Hepatocyte (in vitro differentiated cells): ENCODE measurements around the gene EWSR1. TPM values are rescaled to one million over a fixed set of nuclear protein-coding genes. Genes with fewer than 3 reads are reported as not detected.

ENCODE experiments used
- DNase-seq: peaks from one replicate; pipeline ENCODE4 v3.0.0-alpha.2; 2016; ENCODE audit warnings: low spot score
- H2AFZ ChIP-seq: fragments of 200-600 bp; sonication (generic); 2 replicates; pipeline ENCODE4 v1.6.0; 2016; ENCODE audit warnings: antibody characterized with exemption, mild to moderate bottlenecking
- H3K27ac ChIP-seq: fragments of 200-600 bp; sonication (generic); 2 replicates; pipeline ENCODE4 v1.5.1; 2016; ENCODE audit warnings: mild to moderate bottlenecking
- H3K27me3 ChIP-seq: fragments of 200-600 bp; sonication (generic); 2 replicates; pipeline ENCODE4 v1.6.1; 2016
- H3K36me3 ChIP-seq: fragments of 200-600 bp; sonication (generic); replicated peaks from 2 replicates; pipeline ENCODE4 v1.5.1; 2016; ENCODE audit warnings: low read depth; ENCODE audit not compliant: insufficient read depth
- H3K4me1 ChIP-seq: fragments of 200-600 bp; sonication (generic); 2 replicates; pipeline ENCODE4 v1.5.1; 2016; ENCODE audit warnings: mild to moderate bottlenecking, moderate library complexity; ENCODE audit not compliant: insufficient read depth
- H3K4me2 ChIP-seq: fragments of 200-600 bp; sonication (generic); 2 replicates; pipeline ENCODE4 v1.6.0; 2016
- H3K4me3 ChIP-seq: fragments of 200-600 bp; sonication (generic); 2 replicates; pipeline ENCODE4 v1.5.1; 2016; ENCODE audit warnings: mild to moderate bottlenecking
- H3K79me2 ChIP-seq: fragments of 200-600 bp; sonication (generic); 2 replicates; pipeline ENCODE4 v1.6.0; 2017; ENCODE audit warnings: mild to moderate bottlenecking
- H3K9me2 ChIP-seq: fragments of 200-600 bp; sonication (generic); replicated peaks from 2 replicates; pipeline ENCODE4 v1.6.0; 2017; ENCODE audit warnings: mild to moderate bottlenecking; ENCODE audit not compliant: insufficient read depth
- H3K9me3 ChIP-seq: fragments of 200-600 bp; sonication (generic); 2 replicates; pipeline ENCODE4 v1.5.1; 2016; ENCODE audit warnings: low read depth, mild to moderate bottlenecking
- H4K20me1 ChIP-seq: fragments of 200-600 bp; sonication (generic); 2 replicates; pipeline ENCODE4 v1.6.0; 2016; ENCODE audit warnings: mild to moderate bottlenecking; ENCODE audit not compliant: insufficient read depth, poor library complexity, severe bottlenecking
- EZH2 ChIP-seq: fragments of 200-600 bp; sonication (generic); IDR thresholded peaks from 2 replicates; pipeline ENCODE4 v1.6.1; 2016; ENCODE audit warnings: antibody characterized with exemption, mild to moderate bottlenecking, borderline replicate concordance
- EZH2phosphoT487 ChIP-seq: fragments of 200-600 bp; sonication (generic); IDR thresholded peaks from one replicate; pipeline ENCODE4 v1.6.1; 2018; ENCODE audit warnings: antibody characterized with exemption, mild to moderate bottlenecking, low read depth, moderate library complexity; ENCODE audit not compliant: unreplicated experiment, severe bottlenecking
- WGBS: methylation state at CpG from one replicate; pipeline ENCODE4 v1.1.6; 2016; ENCODE audit warnings: low lambda C conversion rate; ENCODE audit errors: missing lambda C conversion rate; 5-methylcytosine and 5-hydroxymethylcytosine counted together
- polyA plus RNA-seq: library from polyadenylated mRNA; unstranded; fragments of >200 nt; fragmentation: Nextera tagmentation; extraction: Ambion mirVana; gene quantifications from 2 replicates; pipeline ENCODE4 v1.2.1, GENCODE V29; 2016
- total RNA-seq: library from RNA; depleted of rRNA; stranded (reverse); fragments of >200 nt; gene quantifications from 2 replicates; pipeline ENCODE4 v1.2.3, GENCODE V29; 2014
- TF ChIP-seq, protein P1 (sequence below): fragments of 200-600 bp; sonication (generic); IDR thresholded peaks from 2 replicates; pipeline ENCODE4 v1.5.1; 2016; ENCODE audit warnings: antibody characterized with exemption, mild to moderate bottlenecking; ENCODE audit not compliant: poor library complexity

The EWSR1 gene
- total and polyA plus RNA-seq, 2 experiments from 2014 or later = 161 to 269 TPM

DNA sequence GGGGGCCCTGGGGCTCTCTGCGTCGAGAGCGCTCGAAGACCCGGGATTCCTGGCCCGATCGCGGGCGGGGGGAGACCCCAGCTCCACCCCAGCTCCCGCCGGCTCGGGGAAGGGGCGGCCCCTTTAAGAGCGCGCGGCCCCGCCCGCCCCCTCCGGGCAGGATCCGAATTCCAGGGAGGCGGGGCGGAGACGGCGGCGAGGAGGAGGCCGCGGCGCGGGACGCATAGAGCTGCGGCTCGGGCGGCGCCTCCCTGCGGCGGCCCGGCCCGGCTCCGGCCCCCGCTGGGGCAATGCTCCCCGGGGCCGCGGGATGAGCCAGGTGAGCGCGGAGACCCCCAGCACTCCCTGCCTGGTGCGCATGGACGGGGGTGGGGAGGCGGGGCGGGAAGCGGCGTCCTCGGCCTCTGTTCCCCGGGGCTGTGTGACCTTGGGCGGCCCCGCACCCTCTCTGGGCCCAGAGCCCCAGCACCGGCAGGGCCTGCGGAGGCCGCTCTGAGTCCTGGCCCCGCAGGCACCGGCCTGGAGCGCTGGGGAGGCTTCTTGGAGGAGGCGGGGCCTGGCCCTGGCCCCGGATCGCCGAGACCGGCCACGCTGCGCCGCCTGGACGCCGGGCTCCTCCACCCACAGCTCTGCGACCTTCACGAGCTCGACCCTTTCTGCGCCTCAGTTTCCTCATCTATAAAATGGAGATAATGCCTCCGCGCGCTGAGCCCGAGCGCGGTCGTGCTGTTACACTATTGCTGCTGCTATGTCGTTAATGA is 38.9 kb downstream of the EWSR1 start:
- TF ChIP-seq, protein P1, sequence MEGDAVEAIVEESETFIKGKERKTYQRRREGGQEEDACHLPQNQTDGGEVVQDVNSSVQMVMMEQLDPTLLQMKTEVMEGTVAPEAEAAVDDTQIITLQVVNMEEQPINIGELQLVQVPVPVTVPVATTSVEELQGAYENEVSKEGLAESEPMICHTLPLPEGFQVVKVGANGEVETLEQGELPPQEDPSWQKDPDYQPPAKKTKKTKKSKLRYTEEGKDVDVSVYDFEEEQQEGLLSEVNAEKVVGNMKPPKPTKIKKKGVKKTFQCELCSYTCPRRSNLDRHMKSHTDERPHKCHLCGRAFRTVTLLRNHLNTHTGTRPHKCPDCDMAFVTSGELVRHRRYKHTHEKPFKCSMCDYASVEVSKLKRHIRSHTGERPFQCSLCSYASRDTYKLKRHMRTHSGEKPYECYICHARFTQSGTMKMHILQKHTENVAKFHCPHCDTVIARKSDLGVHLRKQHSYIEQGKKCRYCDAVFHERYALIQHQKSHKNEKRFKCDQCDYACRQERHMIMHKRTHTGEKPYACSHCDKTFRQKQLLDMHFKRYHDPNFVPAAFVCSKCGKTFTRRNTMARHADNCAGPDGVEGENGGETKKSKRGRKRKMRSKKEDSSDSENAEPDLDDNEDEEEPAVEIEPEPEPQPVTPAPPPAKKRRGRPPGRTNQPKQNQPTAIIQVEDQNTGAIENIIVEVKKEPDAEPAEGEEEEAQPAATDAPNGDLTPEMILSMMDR = no peak
- TF ChIP-seq EZH2 (no peak), EZH2phosphoT487 (no peak)
- Histone ChIP-seq H3K36me3 (no peaks in the 10 kb centered on the region), H3K4me3 (peak overlapping the region; percentile 93), H3K4me2 (peak overlapping the region; percentile 98), H4K20me1 (no peaks in the 10 kb centered on the region), H3K27me3 (no peaks in the 10 kb centered on the region), H3K4me1 (peaks cover 11% of the 10 kb centered on the region), H3K79me2 (peaks cover 10% of the 10 kb centered on the region), H3K9me2 (no peaks in the 10 kb centered on the region), H2AFZ (peak overlapping the region; percentile 96), H3K9me3 (no peaks in the 10 kb centered on the region), H3K27ac (peak overlapping the region; percentile 80)
- peak; percentile 92 for DNase-seq
- 9% methylated on average over 37 of the region's 83 CpGs for WGBS

DNA sequence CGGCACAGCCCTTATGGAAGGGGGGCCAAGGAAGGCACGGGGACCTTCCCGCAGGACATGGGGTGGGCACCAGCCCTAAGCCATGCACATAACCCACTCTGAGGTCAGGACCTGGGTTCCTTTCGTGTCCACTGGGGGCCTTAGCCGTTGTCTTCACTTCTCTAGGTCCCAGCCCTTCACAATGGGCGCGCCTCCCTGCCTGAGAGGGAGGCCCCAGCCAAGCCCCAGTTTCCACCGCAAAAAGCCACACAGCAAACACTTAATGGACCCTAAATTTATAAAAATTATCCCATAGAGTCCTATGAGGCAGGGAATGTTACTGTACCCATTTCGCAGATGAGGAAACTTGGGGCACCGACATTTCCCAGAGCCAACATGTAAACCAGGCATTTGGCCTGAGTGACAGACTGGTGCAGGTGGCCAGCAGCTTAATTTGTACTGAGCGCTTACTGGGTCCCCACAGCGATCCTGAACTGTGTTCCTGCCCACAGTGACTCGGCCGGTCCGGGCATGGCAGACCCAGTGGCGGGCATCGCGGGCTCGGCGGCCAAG is 39.6 kb downstream of the EWSR1 start:
- WGBS = 78% methylated on average over 20 of the region's 20 CpGs
- no peak overlapping the region for H3K27ac ChIP-seq

GRCh38 chr22:29308148-29308790 is 40.2 kb downstream of the EWSR1 start:
- no peak overlapping the region for H2AFZ ChIP-seq
- peaks cover 11% of the 10 kb centered on the region for H3K4me1 ChIP-seq
- peaks cover 10% of the 10 kb centered on the region for H3K79me2 ChIP-seq
- H4K20me1 ChIP-seq = no peaks in the 10 kb centered on the region
- H3K36me3 ChIP-seq = no peaks in the 10 kb centered on the region
- H3K9me3 ChIP-seq = no peaks in the 10 kb centered on the region
- no peak overlapping the region for H3K4me3 ChIP-seq
- TF ChIP-seq, protein P1 = no peak
- no peak for TF ChIP-seq EZH2
- no peak for TF ChIP-seq EZH2phosphoT487
- H3K4me2 ChIP-seq = peak overlapping the region; percentile 98
- no peaks in the 10 kb centered on the region for H3K9me2 ChIP-seq
- DNase-seq = no peak
- H3K27ac ChIP-seq = no peak overlapping the region
- peaks cover 6% of the 10 kb centered on the region for H3K27me3 ChIP-seq
- WGBS = 96% methylated on average over 47 of the region's 50 CpGs

More for the DNA sequence above, 39.6 kb downstream of the EWSR1 start:
- Histone ChIP-seq H3K4me3 (peak overlapping the region; percentile 93), H3K27me3 (peaks cover under 1% of the 10 kb centered on the region), H3K9me2 (no peaks in the 10 kb centered on the region), H3K79me2 (peaks cover 10% of the 10 kb centered on the region), H3K36me3 (no peaks in the 10 kb centered on the region), H3K4me2 (peak overlapping the region; percentile 98), H3K9me3 (no peaks in the 10 kb centered on the region), H4K20me1 (no peaks in the 10 kb centered on the region), H3K4me1 (peaks cover 11% of the 10 kb centered on the region), H2AFZ (peak overlapping the region; percentile 96)
- no peak for DNase-seq
- TF ChIP-seq EZH2 = no peak
- TF ChIP-seq EZH2phosphoT487 = no peak
- TF ChIP-seq, protein P1 = no peak
